Nephron progenitor cell (in vitro differentiated cells): ENCODE results near the gene GNB1.
"Not testable (repeated sequence)": the region's sequence is repeated elsewhere in the genome, so short reads cannot be mapped to it uniquely, and the experiment has no call there.

Source experiments
- DNase-seq: peaks from one replicate; pipeline ENCODE4 v3.0.0; 2021
- H3K27ac Mint-ChIP-seq: 2 replicates; pipeline ENCODE4 v1.8.0; 2021; ENCODE audit warnings: mild to moderate bottlenecking, moderate library complexity, mixed read lengths
- H3K27me3 Mint-ChIP-seq: 2 replicates; pipeline ENCODE4 v1.8.0; 2021; ENCODE audit warnings: mild to moderate bottlenecking, low read depth, mixed read lengths; ENCODE audit not compliant: poor library complexity
- H3K36me3 Mint-ChIP-seq: 2 replicates; pipeline ENCODE4 v1.8.0; 2021; ENCODE audit warnings: low read depth, mixed read lengths
- H3K4me1 Mint-ChIP-seq: 2 replicates; pipeline ENCODE4 v1.8.0; 2021; ENCODE audit warnings: mixed read lengths
- H3K4me3 Mint-ChIP-seq: 2 replicates; pipeline ENCODE4 v1.8.0; 2021; ENCODE audit warnings: mild to moderate bottlenecking, moderate library complexity, mixed read lengths
- H3K9me3 Mint-ChIP-seq: 2 replicates; pipeline ENCODE4 v1.8.0; 2021; ENCODE audit warnings: mild to moderate bottlenecking, moderate library complexity, mixed read lengths
- TF ChIP-seq, protein P1 (sequence below): fragments of 200-600 bp; sonication (generic); IDR thresholded peaks from 2 replicates; pipeline ENCODE4 v1.5.0; 2021; ENCODE audit warnings: antibody characterized with exemption

The GNB1 gene

DNA sequence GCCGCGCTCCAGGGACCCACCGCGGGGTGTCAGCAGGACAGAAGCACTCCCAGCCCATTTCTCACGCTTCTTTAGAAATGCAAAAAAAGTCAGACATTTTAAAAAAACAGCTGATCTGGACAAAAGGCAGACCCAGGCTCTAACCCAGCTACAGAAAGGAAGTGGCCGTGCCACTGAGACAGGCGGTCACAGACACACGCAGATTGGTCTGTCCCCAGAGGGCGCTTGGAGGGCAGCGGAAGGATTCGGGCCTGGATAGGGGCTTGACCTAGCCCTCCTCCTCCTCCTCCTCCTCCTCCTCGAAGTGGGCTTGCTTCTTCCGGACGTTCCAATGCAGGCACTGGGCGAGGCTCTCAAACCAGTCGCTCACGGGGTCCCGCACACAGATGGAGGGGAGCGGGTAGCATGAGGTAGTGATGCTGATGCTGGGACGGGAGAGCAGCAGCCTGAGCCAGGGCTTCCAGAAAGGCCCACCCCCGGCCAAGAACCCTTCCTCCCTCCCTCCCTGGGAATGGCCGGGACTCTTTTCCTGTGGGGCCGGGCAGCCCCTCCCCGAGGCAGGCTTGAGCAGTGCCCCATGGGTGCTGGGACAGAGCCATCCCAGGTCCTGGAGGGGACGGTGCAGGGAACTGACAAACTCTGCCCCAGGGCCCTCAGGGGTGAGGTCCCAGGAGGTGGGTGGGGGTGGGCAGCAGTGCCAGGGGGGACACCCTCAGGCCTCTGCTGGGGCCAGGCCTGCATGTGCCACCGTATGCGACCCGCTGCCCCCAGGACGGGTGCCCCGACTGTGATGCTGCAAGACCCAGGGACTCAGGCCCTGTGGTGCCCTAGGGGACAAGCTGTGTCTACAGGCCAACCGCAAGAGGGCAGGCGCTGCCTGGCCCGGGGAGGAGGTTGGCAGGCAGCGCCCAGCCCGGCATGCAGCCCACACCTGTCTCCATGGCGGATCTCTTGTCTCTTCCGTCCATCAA lies 138.0 kb downstream of the GNB1 start:
- no peak overlapping the region for H3K4me3 Mint-ChIP-seq

GRCh38 chr1:1752190-1752589 lies 138.7 kb downstream of the GNB1 start:
- Mint-ChIP-seq H3K27ac (peak overlapping the region; percentile 59), H3K9me3 (no peaks in the 10 kb centered on the region)

More for the DNA sequence above, 138.0 kb downstream of the GNB1 start:
- Mint-ChIP-seq H3K27me3 (no peaks in the 10 kb centered on the region), H3K36me3 (peaks cover 16% of the 10 kb centered on the region), H3K27ac (peak overlapping the region; percentile 59), H3K4me1 (peaks cover 5% of the 10 kb centered on the region), H3K9me3 (no peaks in the 10 kb centered on the region)
- TF ChIP-seq, protein P1, sequence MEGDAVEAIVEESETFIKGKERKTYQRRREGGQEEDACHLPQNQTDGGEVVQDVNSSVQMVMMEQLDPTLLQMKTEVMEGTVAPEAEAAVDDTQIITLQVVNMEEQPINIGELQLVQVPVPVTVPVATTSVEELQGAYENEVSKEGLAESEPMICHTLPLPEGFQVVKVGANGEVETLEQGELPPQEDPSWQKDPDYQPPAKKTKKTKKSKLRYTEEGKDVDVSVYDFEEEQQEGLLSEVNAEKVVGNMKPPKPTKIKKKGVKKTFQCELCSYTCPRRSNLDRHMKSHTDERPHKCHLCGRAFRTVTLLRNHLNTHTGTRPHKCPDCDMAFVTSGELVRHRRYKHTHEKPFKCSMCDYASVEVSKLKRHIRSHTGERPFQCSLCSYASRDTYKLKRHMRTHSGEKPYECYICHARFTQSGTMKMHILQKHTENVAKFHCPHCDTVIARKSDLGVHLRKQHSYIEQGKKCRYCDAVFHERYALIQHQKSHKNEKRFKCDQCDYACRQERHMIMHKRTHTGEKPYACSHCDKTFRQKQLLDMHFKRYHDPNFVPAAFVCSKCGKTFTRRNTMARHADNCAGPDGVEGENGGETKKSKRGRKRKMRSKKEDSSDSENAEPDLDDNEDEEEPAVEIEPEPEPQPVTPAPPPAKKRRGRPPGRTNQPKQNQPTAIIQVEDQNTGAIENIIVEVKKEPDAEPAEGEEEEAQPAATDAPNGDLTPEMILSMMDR, result no peak
- no peak for DNase-seq

DNA sequence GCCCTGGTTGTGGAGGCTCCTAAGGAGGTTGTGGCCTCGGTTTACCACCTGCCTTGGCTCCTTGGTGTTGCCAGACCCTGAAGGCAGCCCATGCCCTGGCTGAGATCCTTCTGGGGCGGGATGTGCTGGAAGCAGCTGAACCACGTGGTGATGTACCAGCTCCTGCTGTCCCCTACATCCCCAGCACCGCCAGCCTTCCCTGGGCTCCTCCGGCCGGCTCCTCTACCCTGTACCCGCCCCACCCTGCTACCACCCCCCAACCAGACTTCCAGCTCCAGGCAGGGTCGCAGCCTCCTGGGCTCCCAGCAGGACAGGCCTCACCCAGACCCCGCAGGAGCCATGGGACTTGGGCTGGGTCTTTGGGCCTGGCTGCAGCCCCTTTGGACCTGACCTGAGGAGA lies 140.9 kb downstream of the GNB1 start:
- not testable (repeated sequence) for DNase-seq, H3K27ac Mint-ChIP-seq, H3K4me3 Mint-ChIP-seq, H3K27me3 Mint-ChIP-seq, H3K4me1 Mint-ChIP-seq, H3K9me3 Mint-ChIP-seq
- H3K36me3 Mint-ChIP-seq, result peaks cover 13% of the 10 kb centered on the region

More at GRCh38 chr1:1752190-1752589, 138.7 kb downstream of the GNB1 start:
- no peaks in the 10 kb centered on the region for H3K27me3 Mint-ChIP-seq
- TF ChIP-seq, protein P1, result no peak
- H3K36me3 Mint-ChIP-seq, result peaks cover 16% of the 10 kb centered on the region
- no peak for DNase-seq
- peaks cover 5% of the 10 kb centered on the region for H3K4me1 Mint-ChIP-seq
- H3K4me3 Mint-ChIP-seq, result no peak overlapping the region

GRCh38 chr1:1748686-1749321 lies 142.1 kb downstream of the GNB1 start:
- H3K27me3 Mint-ChIP-seq, result no peaks in the 10 kb centered on the region
- peaks cover 8% of the 10 kb centered on the region for H3K36me3 Mint-ChIP-seq
- no peak for DNase-seq
- TF ChIP-seq, protein P1, result no peak
- peak overlapping the region; percentile 18 for H3K4me3 Mint-ChIP-seq
- no peak overlapping the region for H3K27ac Mint-ChIP-seq
- peaks cover 5% of the 10 kb centered on the region for H3K4me1 Mint-ChIP-seq
- no peaks in the 10 kb centered on the region for H3K9me3 Mint-ChIP-seq

- H3K4me3 Mint-ChIP-seq, DNase-seq, H3K27ac Mint-ChIP-seq, H3K27me3 Mint-ChIP-seq, H3K9me3 Mint-ChIP-seq: not testable (repeated sequence)
- Mint-ChIP-seq H3K4me1 (peaks cover 10% of the 10 kb centered on the region), H3K36me3 (peaks cover 16% of the 10 kb centered on the region)
These were observed 144.3 kb downstream of the GNB1 start for GRCh38 chr1:1746566-1746909.

GRCh38 chr1:1745651-1746565 lies 145.0 kb downstream of the GNB1 start:
- peak overlapping the region; percentile 79 for H3K4me3 Mint-ChIP-seq
- peak; percentile 79 for DNase-seq
- peaks cover 10% of the 10 kb centered on the region for H3K4me1 Mint-ChIP-seq
- H3K27ac Mint-ChIP-seq, result peak overlapping the region; percentile 100
- not testable (repeated sequence) for H3K9me3 Mint-ChIP-seq, H3K27me3 Mint-ChIP-seq
- peaks cover 16% of the 10 kb centered on the region for H3K36me3 Mint-ChIP-seq

- not testable (repeated sequence) for H3K27me3 Mint-ChIP-seq, H3K4me1 Mint-ChIP-seq, DNase-seq, H3K4me3 Mint-ChIP-seq, H3K9me3 Mint-ChIP-seq
- Mint-ChIP-seq H3K36me3 (peaks cover 18% of the 10 kb centered on the region), H3K27ac (peak overlapping the region; percentile 39)
These were observed 148.4 kb downstream of the GNB1 start for GRCh38 chr1:1742529-1742928.

- not testable (repeated sequence) for H3K9me3 Mint-ChIP-seq
These were observed 149.9 kb downstream of the GNB1 start for GRCh38 chr1:1741013-1741412.

DNA sequence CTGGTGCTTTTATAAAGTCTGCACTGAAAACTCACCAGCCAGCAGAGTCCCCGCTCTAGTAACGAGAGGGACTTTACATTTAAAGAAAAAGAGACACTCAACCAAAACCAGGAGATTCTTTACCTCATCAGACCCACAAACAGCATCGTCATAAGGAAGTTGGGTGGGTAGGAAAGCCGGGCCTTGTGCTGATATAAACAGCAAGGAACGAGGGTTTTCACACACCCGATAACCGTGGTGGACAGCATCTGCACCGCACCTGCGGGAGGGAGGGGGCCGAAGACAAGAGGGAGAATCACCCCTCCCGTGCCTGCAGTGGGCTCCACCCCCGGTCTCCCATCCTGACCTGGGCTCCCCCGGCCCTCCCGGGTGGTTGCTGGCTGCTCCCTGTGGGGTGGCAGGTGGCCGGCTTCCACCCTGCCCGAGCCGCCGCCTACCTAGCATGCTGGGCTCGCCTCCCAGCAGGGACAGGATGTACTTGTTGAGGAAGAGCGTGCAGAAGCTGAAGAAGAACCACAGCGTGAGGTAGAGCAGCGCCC lies 152.0 kb downstream of the GNB1 start:
- not testable (repeated sequence) for H3K4me1 Mint-ChIP-seq, H3K9me3 Mint-ChIP-seq, H3K27ac Mint-ChIP-seq, DNase-seq, H3K4me3 Mint-ChIP-seq, H3K27me3 Mint-ChIP-seq
- H3K36me3 Mint-ChIP-seq, result peaks cover 35% of the 10 kb centered on the region

More at GRCh38 chr1:1741013-1741412, 149.9 kb downstream of the GNB1 start:
- not testable (repeated sequence) for H3K27me3 Mint-ChIP-seq, H3K4me3 Mint-ChIP-seq, H3K27ac Mint-ChIP-seq, H3K4me1 Mint-ChIP-seq, DNase-seq
- peaks cover 20% of the 10 kb centered on the region for H3K36me3 Mint-ChIP-seq
